ENCODE results near the gene PLD4. TPM values are rescaled to one million over a fixed set of nuclear protein-coding genes. Genes with fewer than 3 reads are reported as not detected.

PLD4 gene
- total RNA-seq, 6 experiments from 2014 or later: 0.12 to 0.49 (median 0.33) TPM; not detected in 2

GRCh38 chr14:104897330-104898194 lies 27.1 kb upstream of the PLD4 start:
- H3K4me1 ChIP-seq: peaks cover 0 to 5% (median 0%) of the 10 kb centered on the region in 4 donors
- ATAC-seq (no peak), DNase-seq (peak in 2 of 3 donors; percentile 20 to 46)
- H3K36me3 ChIP-seq: no peaks in the 10 kb centered on the region
- WGBS (ENCODE audit: insufficient coverage, low coverage, low lambda C conversion rate, missing lambda C conversion rate): 100% methylated on average over 1 of the region's 37 CpGs
- no peaks in the 10 kb centered on the region for H3K27me3 ChIP-seq
- H3K27ac ChIP-seq: no peak overlapping the region
- no peak for TF ChIP-seq CTCF (IDR thresholded peaks at IDR 0.05)
- no peak for TF ChIP-seq POLR2A (IDR thresholded peaks at IDR 0.05)
- intact Hi-C loops (cut with DNase I): no loop called here
- no peaks in the 10 kb centered on the region for H3K9me3 ChIP-seq
- no peak overlapping the region for H3K4me3 ChIP-seq

- Histone ChIP-seq H3K27me3 (no peaks in the 10 kb centered on the region), H3K4me3 (no peak overlapping the region), H3K27ac (no peak overlapping the region), H3K36me3 (no peaks in the 10 kb centered on the region), H3K4me1 (peaks cover 0 to 5% (median 0%) of the 10 kb centered on the region in 4 donors), H3K9me3 (no peaks in the 10 kb centered on the region)
- DNase-seq: no peak
- 94% methylated on average over 3 of the region's 7 CpGs for WGBS (ENCODE audit: insufficient coverage, low coverage, low lambda C conversion rate, missing lambda C conversion rate)
- TF ChIP-seq POLR2A (IDR thresholded peaks at IDR 0.05): no peak
- TF ChIP-seq CTCF (IDR thresholded peaks at IDR 0.05): no peak
- ATAC-seq: no peak
- intact Hi-C loops (cut with DNase I): no loop called here
Measured at GRCh38 chr14:104898195-104898558, 26.5 kb upstream of the PLD4 start.

GRCh38 chr14:104898870-104899510 lies 25.7 kb upstream of the PLD4 start:
- no peaks in the 10 kb centered on the region for H3K9me3 ChIP-seq
- intact Hi-C loops (cut with DNase I): no loop called here
- peaks cover 0 to 5% (median 0%) of the 10 kb centered on the region in 4 donors for H3K4me1 ChIP-seq
- WGBS (ENCODE audit: insufficient coverage, low coverage, low lambda C conversion rate, missing lambda C conversion rate): 81% methylated on average over 6 of the region's 24 CpGs
- no peaks in the 10 kb centered on the region for H3K36me3 ChIP-seq
- DNase-seq: no peak
- H3K27ac ChIP-seq: no peak overlapping the region
- ATAC-seq: no peak
- TF ChIP-seq CTCF (IDR thresholded peaks at IDR 0.05) (no peak), POLR2A (IDR thresholded peaks at IDR 0.05) (no peak)
- no peak overlapping the region for H3K4me3 ChIP-seq
- H3K27me3 ChIP-seq: no peaks in the 10 kb centered on the region

GRCh38 chr14:104899781-104900180 lies 24.9 kb upstream of the PLD4 start:
- DNase-seq (no peak), ATAC-seq (no peak)
- Histone ChIP-seq H3K4me3 (no peak overlapping the region), H3K27ac (no peak overlapping the region), H3K9me3 (no peaks in the 10 kb centered on the region), H3K4me1 (peaks cover 0 to 3% (median 0%) of the 10 kb centered on the region in 4 donors), H3K27me3 (no peaks in the 10 kb centered on the region), H3K36me3 (no peaks in the 10 kb centered on the region)
- intact Hi-C loops (cut with DNase I): no loop called here
- TF ChIP-seq POLR2A (IDR thresholded peaks at IDR 0.05) (no peak), CTCF (IDR thresholded peaks at IDR 0.05) (no peak)
- WGBS (ENCODE audit: insufficient coverage, low coverage, low lambda C conversion rate, missing lambda C conversion rate): 55% methylated on average over 2 of the region's 2 CpGs
